T1000 (cell line): ENCODE measurements around the gene PAWR.
A peak's percentile ranks its signal among the peaks of the same experiment; 100 is the strongest.

Source experiments
- DNase-seq: peaks from one replicate; lab custom pipeline; 2025; ENCODE audit warnings: mixed read lengths; lab: John Stamatoyannopoulos, UW

Gene PAWR

DNA sequence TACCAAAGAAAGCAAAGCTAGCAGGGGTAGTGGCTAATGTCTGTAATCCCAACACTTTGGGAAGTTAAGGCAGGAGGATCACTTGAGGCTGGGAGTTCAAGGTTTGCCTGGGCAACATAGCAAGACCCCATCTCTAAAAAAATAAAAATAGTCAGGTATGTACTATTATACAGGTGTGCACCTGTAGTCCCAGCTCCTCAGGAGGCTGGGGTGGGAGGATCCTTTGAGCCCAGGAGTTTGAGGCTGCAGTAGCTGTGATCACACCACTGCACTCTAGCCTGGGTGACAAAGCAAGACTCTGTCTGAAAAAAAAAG is 142.2 kb downstream of the PAWR start:
- no peak for DNase-seq

DNA sequence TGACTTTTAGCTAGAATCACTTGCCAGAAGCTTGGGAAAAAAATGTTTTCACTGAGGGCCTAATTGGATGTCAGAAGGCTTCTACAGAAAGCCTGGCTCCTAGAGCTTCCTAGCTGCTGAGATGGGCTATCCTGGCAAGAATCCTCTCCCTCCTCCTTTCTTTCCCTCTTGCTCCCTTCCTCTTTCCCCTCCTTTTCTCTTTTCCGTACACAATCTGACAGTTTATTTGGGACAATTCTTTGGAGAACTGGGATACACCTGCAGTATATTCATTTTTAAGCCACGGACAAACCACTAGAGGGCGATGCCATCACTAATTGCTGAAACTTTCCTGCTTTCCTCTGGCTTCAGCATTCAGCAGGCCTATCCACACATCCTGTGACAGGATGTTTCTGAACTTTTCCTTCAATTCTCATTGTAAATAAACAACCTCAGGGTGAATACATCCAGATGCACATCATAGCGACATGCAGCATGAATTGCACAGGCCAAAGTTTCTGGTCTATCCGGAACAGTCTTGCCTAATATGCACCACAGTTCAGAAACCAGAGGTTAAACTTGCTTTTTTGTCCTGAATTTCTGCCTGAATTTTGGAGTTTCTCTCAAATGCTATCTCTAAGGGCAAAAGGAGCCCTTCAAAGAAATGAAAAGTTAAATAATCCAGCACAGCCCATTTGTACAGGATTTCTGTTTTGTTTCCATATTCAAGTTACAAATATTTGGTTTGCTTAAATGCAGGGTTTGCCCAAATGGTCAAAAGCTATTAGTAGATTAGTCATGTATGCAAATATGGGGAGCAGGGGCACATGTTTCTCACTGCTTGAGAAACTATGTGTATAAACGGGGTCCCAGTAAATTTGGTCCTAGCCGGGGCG is 142.8 kb downstream of the PAWR start:
- DNase-seq, result peak; percentile 49

DNA sequence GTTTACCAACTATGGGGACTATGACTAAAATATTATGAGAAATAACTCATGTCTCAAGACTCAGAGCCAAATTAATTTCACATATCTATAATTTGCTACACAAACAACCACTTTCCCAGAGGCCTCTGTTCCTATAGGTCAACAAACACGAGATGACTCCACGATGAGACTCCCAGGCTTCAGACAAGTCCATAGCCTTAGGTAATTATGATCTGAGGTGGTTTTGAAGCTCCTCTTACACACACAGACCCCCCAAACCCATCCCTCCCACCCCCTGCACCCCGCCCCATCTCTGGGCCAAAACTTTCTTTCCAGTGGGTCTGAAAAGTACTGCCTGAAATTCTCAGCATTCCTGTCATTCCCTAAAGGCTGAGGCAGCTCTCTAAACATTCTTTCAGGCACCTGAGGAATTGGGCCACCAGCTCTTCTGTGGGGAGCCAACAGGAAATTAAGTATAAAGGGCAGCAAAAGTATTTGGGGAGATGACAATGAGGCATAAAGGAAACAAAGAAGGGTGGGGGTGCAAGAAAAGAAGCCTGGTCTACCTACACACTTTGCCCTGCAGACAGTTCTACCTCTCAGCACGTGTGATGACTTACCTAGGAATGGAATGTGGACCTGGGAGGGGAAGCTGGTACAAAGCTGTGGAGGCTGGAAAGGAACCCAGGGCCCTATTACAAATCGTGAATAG is 143.6 kb downstream of the PAWR start:
- peak; percentile 77 for DNase-seq

DNA sequence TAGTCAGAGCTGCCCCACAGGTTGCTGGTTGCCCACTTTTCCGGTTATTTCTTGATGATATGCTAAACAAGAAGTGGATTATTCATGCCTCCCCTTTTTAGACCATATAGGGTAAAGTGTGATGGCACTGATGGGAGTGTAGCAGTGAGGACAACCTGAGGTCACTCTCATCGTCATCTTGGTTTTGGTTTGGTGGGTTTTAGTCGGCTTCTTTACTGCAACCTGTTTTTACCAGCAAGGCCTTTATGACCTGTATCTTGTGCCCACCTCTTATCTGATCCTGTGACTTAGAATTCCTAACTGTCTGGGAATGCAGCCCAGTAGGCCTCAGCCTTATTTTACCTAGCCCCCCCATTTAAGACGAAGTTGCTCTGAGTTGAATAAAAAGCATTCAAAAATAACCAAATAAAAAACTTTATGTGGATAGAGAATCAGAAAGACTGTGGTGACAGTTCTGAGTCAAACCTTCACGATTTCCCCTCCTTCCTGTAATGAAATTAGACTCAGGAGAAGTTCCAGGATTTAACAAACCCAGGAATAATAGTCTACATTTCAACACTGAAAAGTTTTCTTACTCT is 144.2 kb downstream of the PAWR start:
- peak; percentile 16 for DNase-seq

DNA sequence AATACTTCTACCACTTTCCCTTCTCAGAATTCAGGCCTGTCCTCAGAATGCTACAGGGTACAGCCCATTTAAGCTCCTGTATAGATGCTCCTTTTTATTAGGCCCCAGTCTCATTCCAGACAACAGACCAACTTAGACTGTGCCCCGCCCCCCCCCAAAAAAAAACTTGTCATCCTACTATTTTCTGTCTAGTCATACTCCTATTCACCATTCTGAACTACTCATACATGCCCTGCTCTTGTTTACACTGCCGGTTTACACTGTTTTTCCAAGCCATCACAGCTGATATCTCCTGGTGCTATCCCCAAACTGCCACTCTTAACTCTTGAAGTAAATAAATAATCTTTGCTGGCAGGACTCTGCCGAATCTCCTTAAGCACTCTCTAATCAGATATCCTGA is 146.3 kb downstream of the PAWR start:
- DNase-seq, result peak; percentile 4

DNA sequence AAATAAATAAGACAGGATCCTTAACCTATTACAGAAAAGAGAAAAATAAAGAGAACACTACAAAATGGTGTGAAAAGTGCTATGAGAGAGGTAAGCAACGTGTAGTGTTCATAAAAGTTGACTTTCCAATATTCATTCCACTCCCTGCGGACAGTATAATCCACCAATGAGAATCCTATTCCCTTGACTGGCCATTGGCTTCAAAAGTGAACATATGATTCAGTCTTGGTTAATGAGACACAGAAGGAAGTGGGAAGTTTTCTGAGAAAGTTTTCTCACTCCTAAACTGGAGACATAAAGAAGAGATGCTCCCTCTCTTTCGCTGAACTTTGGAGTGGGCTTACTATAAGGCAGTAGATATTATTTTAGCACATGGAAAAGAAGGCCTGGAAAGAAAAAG is 153.1 kb downstream of the PAWR start:
- DNase-seq, result no peak

DNA sequence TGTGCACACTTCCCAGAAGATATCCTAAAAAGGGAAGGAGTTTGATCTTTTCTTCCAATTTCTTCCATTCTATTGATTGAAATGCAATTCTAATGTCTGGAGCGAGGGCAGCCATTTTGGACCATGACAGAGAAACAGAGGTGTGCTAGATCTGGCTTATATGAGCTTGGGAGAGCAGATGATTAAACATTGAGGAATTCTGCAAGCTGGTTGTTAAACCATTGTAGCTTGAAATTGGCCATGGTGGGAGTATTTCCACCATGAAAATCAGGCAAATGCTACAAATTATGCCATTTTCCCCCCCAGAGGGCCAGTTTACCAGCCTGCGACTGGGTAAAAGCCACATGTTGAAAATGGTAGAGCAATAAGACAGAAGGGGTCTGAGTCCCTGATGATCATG is 155.0 kb downstream of the PAWR start:
- no peak for DNase-seq
